HepG2 (cell line): ENCODE data around the gene DSTN. TPM values are rescaled to one million over a fixed set of nuclear protein-coding genes. Genes with fewer than 3 reads are reported as not detected.

Experiments
- ATAC-seq: fragments of 200-7000 bp; cut with Tn5 transposase; 3 replicates; pipeline ENCODE4 v1.9.1; 2020; ENCODE audit warnings: mild to moderate bottlenecking, moderate library complexity
- BruUV-seq: library from RNA; stranded (reverse); fragments of 400-500 nt; replicated peaks from 2 replicates; lab custom pipeline; 2021; lab: Mats Ljungman, UMichigan
- CTCF ChIA-PET: fragments of 300-600 bp; formaldehyde crosslinking; extraction: SDS; loops from one replicate; lab custom pipeline; 2021; ENCODE audit warnings: low total read pairs, inconsistent platforms, low intra/inter-chr PET ratio; lab: Yijun Ruan, JAX
- POLR2A ChIA-PET: fragments of 350-600 bp; sonication (Branson Sonifier 250); formaldehyde crosslinking; loops from one replicate; lab custom pipeline; 2020; ENCODE audit warnings: antibody characterized with exemption, inconsistent platforms; lab: Yijun Ruan, JAX
- DNase-seq: peaks from one replicate; pipeline ENCODE4 v3.0.0-alpha.2; 2015; ENCODE audit warnings: low spot score
- FAIRE-seq: peaks from 3 replicates; lab custom pipeline; 2011; peaks lifted over from hg19 to GRCh38; lab: Jason Lieb, UNC
- H2AFZ ChIP-seq: one replicate; pipeline ENCODE4 v1.6.1; 2011; ENCODE audit warnings: low read length, inconsistent platforms
- H3K27ac ChIP-seq: fragments of 300-600 bp; 3 replicates; pipeline ENCODE4 v1.8.0; 2011; ENCODE audit warnings: mixed run types, mild to moderate bottlenecking, mixed read lengths, low read length, inconsistent platforms; ENCODE audit not compliant: insufficient read depth; ENCODE audit errors: extremely low read length
- H3K27me3 ChIP-seq, 2 experiments: fragments of 200-600 bp in 1 of 2; 2 replicates in 1 of 2; 3 replicates in 1 of 2; pipeline versions ENCODE4 v1.6.0 to v1.8.0; 2011; ENCODE audit warnings: low read length in 2 of 2, mild to moderate bottlenecking in 2 of 2, moderate library complexity in 2 of 2, inconsistent platforms in 1 of 2; ENCODE audit not compliant: insufficient read depth in 2 of 2, control insufficient read depth in 1 of 2
- H3K36me3 ChIP-seq, 2 experiments: fragments of 200-600 bp in 1 of 2; replicated peaks in 1 of 2; 2 replicates in 1 of 2; 3 replicates in 1 of 2; pipeline versions ENCODE4 v1.5.1 to v1.8.0; 2011; ENCODE audit warnings: low read length in 2 of 2, inconsistent platforms in 1 of 2; ENCODE audit not compliant: insufficient read depth in 2 of 2, control insufficient read depth in 1 of 2
- H3K4me1 ChIP-seq: 2 replicates; pipeline ENCODE4 v1.5.1; 2012; ENCODE audit warnings: low read length, inconsistent platforms; ENCODE audit not compliant: insufficient read depth
- H3K4me2 ChIP-seq: 2 replicates; pipeline ENCODE4 v1.6.0; 2011; ENCODE audit warnings: low read depth, low read length, inconsistent platforms
- H3K4me3 ChIP-seq, 3 experiments: fragments of 200-600 bp in 1 of 3; sonication (generic), shearing (Covaris generic) in 1 of 3; replicated peaks in 1 of 3; 2 replicates each; pipeline ENCODE4 v1.5.1; 2011 to 2016; ENCODE audit warnings: low read length in 3 of 3, inconsistent platforms in 2 of 3, low read depth in 2 of 3, mild to moderate bottlenecking in 2 of 3, control low read depth in 1 of 3, mixed read lengths in 1 of 3; ENCODE audit not compliant: insufficient read depth in 1 of 3
- H3K79me2 ChIP-seq: one replicate; pipeline ENCODE4 v1.6.1; 2011; ENCODE audit warnings: low read length, inconsistent platforms; ENCODE audit not compliant: insufficient read depth
- H3K9ac ChIP-seq: 2 replicates; pipeline ENCODE4 v1.6.0; 2011; ENCODE audit warnings: mild to moderate bottlenecking, low read depth, low read length, inconsistent platforms; ENCODE audit not compliant: insufficient read depth
- H3K9me3 ChIP-seq: 2 replicates; pipeline ENCODE4 v1.5.1; 2012; ENCODE audit warnings: mild to moderate bottlenecking, low read length
- H4K20me1 ChIP-seq: 2 replicates; pipeline ENCODE4 v1.6.0; 2011; ENCODE audit warnings: inconsistent platforms, mild to moderate bottlenecking, low read length, moderate library complexity; ENCODE audit not compliant: insufficient read depth
- CBX2 ChIP-seq, 2 experiments: fragments of 200-600 bp in 1 of 2; sonication (generic); formaldehyde crosslinking in 1 of 2; IDR thresholded peaks; 2 replicates each; pipeline versions ENCODE4 v1.7.0 to v1.8.1; 2018 to 2022; ENCODE audit warnings: low read depth in 2 of 2, low read length in 1 of 2, mild to moderate bottlenecking in 1 of 2, missing genetic modification reagents in 1 of 2
- HCFC1 ChIP-seq: fragments of 150-350 bp; IDR thresholded peaks from 2 replicates; pipeline ENCODE4 v1.6.1; 2014; ENCODE audit warnings: low read depth, low read length
- MAFF ChIP-seq: IDR thresholded peaks from 2 replicates; pipeline ENCODE4 v1.6.1; 2011; ENCODE audit warnings: low read depth, low read length, improper control_type of control experiment
- MAFK ChIP-seq, 2 experiments: IDR thresholded peaks in 1 of 2; conservative IDR thresholded peaks in 1 of 2; 2 replicates each; pipeline ENCODE4 v1.6.1; 2011; ENCODE audit warnings: improper control_type of control experiment in 2 of 2, low read length in 2 of 2
- NFYB ChIP-seq: sonication (generic); formaldehyde crosslinking; IDR thresholded peaks from 2 replicates; pipeline ENCODE4 v1.4.0; 2020; ENCODE audit warnings: missing genetic modification reagents
- NFYC ChIP-seq: IDR thresholded peaks from 2 replicates; pipeline ENCODE4 v1.6.1; 2016; ENCODE audit warnings: missing genetic modification reagents, missing compliant biosample characterization
- SMARCE1 ChIP-seq: fragments of 450-650 bp; IDR thresholded peaks from 2 replicates; pipeline ENCODE4 v1.6.1; 2017; ENCODE audit warnings: borderline replicate concordance
- WGBS: methylation state at CpG from one replicate; pipeline ENCODE4 v1.1.6; 2017; ENCODE audit warnings: low lambda C conversion rate; 5-methylcytosine and 5-hydroxymethylcytosine counted together
- in situ Hi-C: cut with HindIII; loops from 2 replicates; pipeline ENCODE4 v1.10.0; 2017; ENCODE audit warnings: low pct_unique_long_range_greater_than_20kb; ENCODE audit not compliant: extremely low pct_ligation_motif_present
- intact Hi-C: fragments of 100-400 bp; cut with micrococcal nuclease; formaldehyde crosslinking; loops from one replicate; pipeline ENCODE4 v1.10.0; 2022; ENCODE audit not compliant: unreplicated experiment
- polyA plus RNA-seq, 8 experiments: library from polyadenylated mRNA; depleted of rRNA in 3 of 8; stranded (reverse) in 7 of 8; unstranded in 1 of 8; fragments of >200 nt; fragmentation: Illumina TruSeq in 4 of 8; extraction: Trizol in 4 of 8; gene quantifications; 2 replicates each; pipeline versions ENCODE4 v1.2.1 to v1.2.3, GENCODE V29; 2011 to 2016; ENCODE audit warnings: low read depth in 4 of 8, missing spikeins in 1 of 8, mixed read lengths in 1 of 8; ENCODE audit not compliant: insufficient read depth in 1 of 8
- total RNA-seq, 5 experiments: library from RNA; depleted of rRNA; stranded (reverse); fragments of >200 nt; fragmentation: Illumina TruSeq; extraction: Trizol; gene quantifications; 2 replicates each; pipeline ENCODE4 v1.2.3, GENCODE V29; 2016; ENCODE audit warnings: low read depth in 1 of 5
- TF ChIP-seq, protein P1 (sequence below): sonication (generic); formaldehyde crosslinking; IDR thresholded peaks from 2 replicates; pipeline ENCODE4 v1.4.0; 2020; ENCODE audit warnings: missing genetic modification reagents
- TF ChIP-seq, protein P2 (sequence below): IDR thresholded peaks from 2 replicates; pipeline ENCODE4 v1.6.1; 2012; ENCODE audit warnings: low read length, improper control_type of control experiment
- TF ChIP-seq, protein P3 (sequence below), 2 experiments: sonication (generic) in 1 of 2; formaldehyde crosslinking in 1 of 2; IDR thresholded peaks; 2 replicates each; pipeline versions ENCODE4 v1.5.1 to v1.6.1; 2011 to 2020; ENCODE audit warnings: borderline replicate concordance in 1 of 2, low read depth in 1 of 2, low read length in 1 of 2, mild to moderate bottlenecking in 1 of 2, missing genetic modification reagents in 1 of 2, moderate library complexity in 1 of 2

DSTN gene
- total and polyA plus RNA-seq, 2 of the 13 experiments (the other 11 are each of a cell fraction or from before 2014, with no cell fraction given), result 27.6 to 106 TPM

DNA sequence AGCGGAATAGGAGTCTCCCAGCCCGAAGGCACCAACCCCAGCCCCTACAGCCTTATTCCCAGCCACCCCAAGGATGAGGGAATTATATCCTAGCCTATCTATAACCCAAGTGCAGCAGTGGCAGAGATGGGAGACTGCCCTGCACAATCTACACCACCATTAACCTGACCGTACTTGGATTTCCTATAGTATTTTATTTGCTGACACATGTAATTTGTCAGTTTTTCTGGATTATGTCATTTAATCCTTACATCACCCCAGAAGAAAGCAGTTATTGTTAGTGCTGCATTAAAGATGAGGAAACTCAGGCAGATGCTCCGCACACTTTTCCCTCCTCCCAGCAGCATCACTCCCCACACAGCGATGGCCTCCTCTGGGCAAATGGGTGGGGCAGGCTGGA lies 44.7 kb upstream of the DSTN start:
- no peak overlapping the region for H3K4me2 ChIP-seq
- CTCF ChIA-PET, result no interaction called here
- H3K27me3 ChIP-seq, result peaks cover 3 to 26% of the 10 kb centered on the region in 2 experiments; a peak in 4 of 5 replicates
- 61% methylated on average over 5 of the region's 5 CpGs for WGBS
- 0 out of 2 replicates have a peak, but pooled peaks cover under 1% of the 10 kb centered on the region for H3K4me1 ChIP-seq
- intact Hi-C loops (no loop called here), in situ Hi-C loops (no loop called here)
- FAIRE-seq (no peak), DNase-seq (no peak), ATAC-seq (no peak)
- H3K9ac ChIP-seq, result no peak overlapping the region
- no peaks in the 10 kb centered on the region for H3K9me3 ChIP-seq
- H3K27ac ChIP-seq, result no peak overlapping the region
- H3K4me3 ChIP-seq, result no peak overlapping the region
- no peaks in the 10 kb centered on the region for H4K20me1 ChIP-seq
- TF ChIP-seq MAFF, result peak; percentile 97
- no peak for TF ChIP-seq CBX2 (IDR thresholded peaks at IDR 0.05; ENCODE audit: low read depth, low read length)
- TF ChIP-seq CBX2 (CRISPR knock-in tag; IDR thresholded peaks at IDR 0.05; ENCODE audit: low read depth), result no peak
- peak; percentile 98 to 99 for TF ChIP-seq MAFK (conservative IDR thresholded peaks at IDR 0.05 in 1 of 2, IDR thresholded peaks at IDR 0.05 in 1 of 2; ENCODE audit: low read length in 2 of 2)
- no peak for TF ChIP-seq SMARCE1
- POLR2A ChIA-PET, result no interaction called here
- no peaks in the 10 kb centered on the region for H3K36me3 ChIP-seq
- no peak overlapping the region for H2AFZ ChIP-seq
- no TSS peak for BruUV-seq
- H3K79me2 ChIP-seq, result no peaks in the 10 kb centered on the region

DNA sequence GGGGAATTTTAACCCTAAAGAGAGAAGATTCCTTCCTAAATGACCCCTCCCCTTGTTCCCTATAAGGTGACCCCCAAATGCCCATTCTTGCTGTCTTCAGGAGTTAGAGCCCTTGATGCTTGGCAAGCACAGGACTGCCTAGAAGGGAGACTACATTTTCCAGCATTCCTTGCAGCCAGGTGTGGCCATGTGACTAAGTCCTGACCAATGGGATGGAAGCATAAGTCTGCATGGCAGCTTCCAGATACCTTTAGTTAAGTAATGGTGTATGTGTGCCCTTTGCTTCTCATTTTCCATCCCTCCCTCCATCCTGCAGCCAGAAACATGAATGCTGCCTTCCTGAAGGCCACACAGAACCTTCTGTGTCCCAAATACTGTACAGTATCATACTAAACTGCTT lies 44.2 kb upstream of the DSTN start:
- ChIA-PET POLR2A (no interaction called here), CTCF (no interaction called here)
- BruUV-seq, result no TSS peak
- H4K20me1 ChIP-seq, result no peaks in the 10 kb centered on the region; the same call in 1 of the 2 replicates
- H2AFZ ChIP-seq, result no peak overlapping the region
- H3K4me2 ChIP-seq, result no peak overlapping the region
- H3K27me3 ChIP-seq, result peaks cover 3 to 26% of the 10 kb centered on the region in 2 experiments; a peak in 3 of 5 replicates
- DNase-seq (peak; percentile 50), FAIRE-seq (peak; percentile 77), ATAC-seq (peak; percentile 68)
- no peaks in the 10 kb centered on the region for H3K9me3 ChIP-seq
- no peaks in the 10 kb centered on the region for H3K79me2 ChIP-seq
- in situ Hi-C loops (no loop called here), intact Hi-C loops (no loop called here)
- no peaks in the 10 kb centered on the region for H3K36me3 ChIP-seq
- 0 out of 2 replicates have a peak, but pooled peaks cover 5% of the 10 kb centered on the region for H3K4me1 ChIP-seq
- no peak overlapping the region for H3K9ac ChIP-seq
- no peak overlapping the region for H3K4me3 ChIP-seq
- no peak overlapping the region for H3K27ac ChIP-seq
- TF ChIP-seq NFYC (CRISPR knock-in tag) (peak; percentile 84), HCFC1 (peak; percentile 48; the same call in 1 of the 2 replicates), NFYB (peak; percentile 71)
- TF ChIP-seq, protein P1, sequence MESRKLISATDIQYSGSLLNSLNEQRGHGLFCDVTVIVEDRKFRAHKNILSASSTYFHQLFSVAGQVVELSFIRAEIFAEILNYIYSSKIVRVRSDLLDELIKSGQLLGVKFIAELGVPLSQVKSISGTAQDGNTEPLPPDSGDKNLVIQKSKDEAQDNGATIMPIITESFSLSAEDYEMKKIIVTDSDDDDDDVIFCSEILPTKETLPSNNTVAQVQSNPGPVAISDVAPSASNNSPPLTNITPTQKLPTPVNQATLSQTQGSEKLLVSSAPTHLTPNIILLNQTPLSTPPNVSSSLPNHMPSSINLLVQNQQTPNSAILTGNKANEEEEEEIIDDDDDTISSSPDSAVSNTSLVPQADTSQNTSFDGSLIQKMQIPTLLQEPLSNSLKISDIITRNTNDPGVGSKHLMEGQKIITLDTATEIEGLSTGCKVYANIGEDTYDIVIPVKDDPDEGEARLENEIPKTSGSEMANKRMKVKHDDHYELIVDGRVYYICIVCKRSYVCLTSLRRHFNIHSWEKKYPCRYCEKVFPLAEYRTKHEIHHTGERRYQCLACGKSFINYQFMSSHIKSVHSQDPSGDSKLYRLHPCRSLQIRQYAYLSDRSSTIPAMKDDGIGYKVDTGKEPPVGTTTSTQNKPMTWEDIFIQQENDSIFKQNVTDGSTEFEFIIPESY (CRISPR knock-in tag), result no peak
- TF ChIP-seq, protein P2, sequence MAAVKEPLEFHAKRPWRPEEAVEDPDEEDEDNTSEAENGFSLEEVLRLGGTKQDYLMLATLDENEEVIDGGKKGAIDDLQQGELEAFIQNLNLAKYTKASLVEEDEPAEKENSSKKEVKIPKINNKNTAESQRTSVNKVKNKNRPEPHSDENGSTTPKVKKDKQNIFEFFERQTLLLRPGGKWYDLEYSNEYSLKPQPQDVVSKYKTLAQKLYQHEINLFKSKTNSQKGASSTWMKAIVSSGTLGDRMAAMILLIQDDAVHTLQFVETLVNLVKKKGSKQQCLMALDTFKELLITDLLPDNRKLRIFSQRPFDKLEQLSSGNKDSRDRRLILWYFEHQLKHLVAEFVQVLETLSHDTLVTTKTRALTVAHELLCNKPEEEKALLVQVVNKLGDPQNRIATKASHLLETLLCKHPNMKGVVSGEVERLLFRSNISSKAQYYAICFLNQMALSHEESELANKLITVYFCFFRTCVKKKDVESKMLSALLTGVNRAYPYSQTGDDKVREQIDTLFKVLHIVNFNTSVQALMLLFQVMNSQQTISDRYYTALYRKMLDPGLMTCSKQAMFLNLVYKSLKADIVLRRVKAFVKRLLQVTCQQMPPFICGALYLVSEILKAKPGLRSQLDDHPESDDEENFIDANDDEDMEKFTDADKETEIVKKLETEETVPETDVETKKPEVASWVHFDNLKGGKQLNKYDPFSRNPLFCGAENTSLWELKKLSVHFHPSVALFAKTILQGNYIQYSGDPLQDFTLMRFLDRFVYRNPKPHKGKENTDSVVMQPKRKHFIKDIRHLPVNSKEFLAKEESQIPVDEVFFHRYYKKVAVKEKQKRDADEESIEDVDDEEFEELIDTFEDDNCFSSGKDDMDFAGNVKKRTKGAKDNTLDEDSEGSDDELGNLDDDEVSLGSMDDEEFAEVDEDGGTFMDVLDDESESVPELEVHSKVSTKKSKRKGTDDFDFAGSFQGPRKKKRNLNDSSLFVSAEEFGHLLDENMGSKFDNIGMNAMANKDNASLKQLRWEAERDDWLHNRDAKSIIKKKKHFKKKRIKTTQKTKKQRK, result no peak
- TF ChIP-seq, protein P3, sequence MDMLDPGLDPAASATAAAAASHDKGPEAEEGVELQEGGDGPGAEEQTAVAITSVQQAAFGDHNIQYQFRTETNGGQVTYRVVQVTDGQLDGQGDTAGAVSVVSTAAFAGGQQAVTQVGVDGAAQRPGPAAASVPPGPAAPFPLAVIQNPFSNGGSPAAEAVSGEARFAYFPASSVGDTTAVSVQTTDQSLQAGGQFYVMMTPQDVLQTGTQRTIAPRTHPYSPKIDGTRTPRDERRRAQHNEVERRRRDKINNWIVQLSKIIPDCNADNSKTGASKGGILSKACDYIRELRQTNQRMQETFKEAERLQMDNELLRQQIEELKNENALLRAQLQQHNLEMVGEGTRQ (IDR thresholded peaks at IDR 0.05; ENCODE audit: low read depth, low read length), result peak; percentile 82
- TF ChIP-seq, protein P3 (CRISPR knock-in tag; IDR thresholded peaks at IDR 0.05; ENCODE audit: borderline replicate concordance), result peak; percentile 88; the same call in 1 of the 2 replicates
